Upper lobe of left lung (tissue), 6 donors: ENCODE results near the gene HK1. TPM values are rescaled to one million over a fixed set of nuclear protein-coding genes. Genes with fewer than 3 reads are reported as not detected.

ENCODE experiments used
- ATAC-seq, 2 donors: fragments of 200-7000 bp; cut with Tn5 transposase; one replicate each; pipeline ENCODE4 v1.9.1; 2022; ENCODE audit warnings: mild to moderate bottlenecking in 2 of 2, moderate library complexity in 2 of 2; ENCODE audit not compliant: low FRiP score in 2 of 2
- DNase-seq, 2 donors: peaks; one replicate each; pipeline ENCODE4 v3.0.0-alpha.2; 2019 to 2020
- H3K27ac ChIP-seq, 4 donors: fragments of 200-600 bp; sonication (generic); one replicate each; pipeline ENCODE4 v1.5.1; 2016 to 2019
- H3K27me3 ChIP-seq, 4 donors: fragments of 200-600 bp; sonication (generic); one replicate each; pipeline ENCODE4 v1.5.1; 2017 to 2019
- H3K36me3 ChIP-seq, 4 donors: fragments of 200-600 bp; sonication (generic); one replicate each; pipeline ENCODE4 v1.5.1; 2016 to 2019
- H3K4me1 ChIP-seq, 4 donors: fragments of 200-600 bp; sonication (generic); one replicate each; pipeline ENCODE4 v1.5.1; 2018 to 2019
- H3K4me3 ChIP-seq, 4 donors: fragments of 200-600 bp; sonication (generic); one replicate each; pipeline ENCODE4 v1.5.1; 2017 to 2019; ENCODE audit warnings: mild to moderate bottlenecking in 2 of 4, moderate library complexity in 1 of 4
- H3K9me3 ChIP-seq, 4 donors: fragments of 200-600 bp; sonication (generic); one replicate each; pipeline ENCODE4 v1.5.1; 2018 to 2019
- EP300 ChIP-seq, 4 donors: sonication (generic); formaldehyde crosslinking; IDR thresholded peaks; one replicate each; pipeline ENCODE4 v1.5.1; 2017; ENCODE audit warnings: antibody characterized with exemption in 4 of 4, control low read depth in 2 of 4
- POLR2A ChIP-seq, 4 donors: fragments of 450-650 bp; IDR thresholded peaks; one replicate each; pipeline ENCODE4 v1.5.1; 2016 to 2017; ENCODE audit warnings: antibody characterized with exemption in 4 of 4, mild to moderate bottlenecking in 2 of 4
- POLR2AphosphoS5 ChIP-seq, 2 donors: sonication (generic); formaldehyde crosslinking; IDR thresholded peaks; one replicate each; pipeline ENCODE4 v1.5.1; 2017; ENCODE audit warnings: antibody characterized with exemption in 2 of 2
- WGBS, 2 donors: methylation state at CpG; one replicate each; pipeline ENCODE4 v1.1.5; 2017 to 2018; 5-methylcytosine and 5-hydroxymethylcytosine counted together
- total RNA-seq, 6 donors: library from RNA; depleted of rRNA in 4 of 6; stranded (reverse); fragments of >200 nt in 4 of 6; gene quantifications; one replicate each; pipeline versions ENCODE4 v1.1.0 to v1.2.1, GENCODE V29; 2016 to 2021
- TF ChIP-seq, protein P1 (sequence below), 6 experiments: fragments of 450-650 bp in 4 of 6; fragments of 200-600 bp in 2 of 6; sonication (generic) in 2 of 6; IDR thresholded peaks; one replicate each; pipeline ENCODE4 v1.5.1; 2016 to 2019; ENCODE audit warnings: antibody characterized with exemption in 6 of 6
- donor health status: DM: no; HTN: no; CAD: no; lungs with moderate emphysema.
- donor health status: DM: no; HTN: yes; CAD: no; lungs with severe emphysema.

Gene HK1
- total RNA-seq, 6 donors from 2014 or later = 60.8 to 98.5 (median 88.9) TPM

DNA sequence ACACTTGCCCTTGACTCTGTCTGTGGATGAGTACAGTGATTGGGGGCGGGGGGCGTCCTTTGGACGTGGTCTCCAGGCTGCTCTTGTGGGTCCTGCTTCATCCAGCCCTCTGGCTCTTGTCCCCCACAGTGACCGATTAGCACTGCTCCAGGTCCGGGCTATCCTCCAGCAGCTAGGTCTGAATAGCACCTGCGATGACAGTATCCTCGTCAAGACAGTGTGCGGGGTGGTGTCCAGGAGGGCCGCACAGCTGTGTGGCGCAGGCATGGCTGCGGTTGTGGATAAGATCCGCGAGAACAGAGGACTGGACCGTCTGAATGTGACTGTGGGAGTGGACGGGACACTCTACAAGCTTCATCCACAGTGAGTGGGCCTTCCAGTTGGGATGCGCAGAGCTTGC is 120.2 kb downstream of the HK1 start:
- no peak overlapping the region for H3K4me3 ChIP-seq
- H3K4me1 ChIP-seq = no peaks in the 10 kb centered on the region
- H3K9me3 ChIP-seq = no peaks in the 10 kb centered on the region
- WGBS, 2 donors = 92 to 96% methylated on average over 15 to 16 of the region's 16 CpGs
- TF ChIP-seq EP300 (IDR thresholded peaks at IDR 0.05) (no peak), POLR2A (IDR thresholded peaks at IDR 0.05) (no peak), POLR2AphosphoS5 (IDR thresholded peaks at IDR 0.05) (no peak)
- TF ChIP-seq, protein P1, sequence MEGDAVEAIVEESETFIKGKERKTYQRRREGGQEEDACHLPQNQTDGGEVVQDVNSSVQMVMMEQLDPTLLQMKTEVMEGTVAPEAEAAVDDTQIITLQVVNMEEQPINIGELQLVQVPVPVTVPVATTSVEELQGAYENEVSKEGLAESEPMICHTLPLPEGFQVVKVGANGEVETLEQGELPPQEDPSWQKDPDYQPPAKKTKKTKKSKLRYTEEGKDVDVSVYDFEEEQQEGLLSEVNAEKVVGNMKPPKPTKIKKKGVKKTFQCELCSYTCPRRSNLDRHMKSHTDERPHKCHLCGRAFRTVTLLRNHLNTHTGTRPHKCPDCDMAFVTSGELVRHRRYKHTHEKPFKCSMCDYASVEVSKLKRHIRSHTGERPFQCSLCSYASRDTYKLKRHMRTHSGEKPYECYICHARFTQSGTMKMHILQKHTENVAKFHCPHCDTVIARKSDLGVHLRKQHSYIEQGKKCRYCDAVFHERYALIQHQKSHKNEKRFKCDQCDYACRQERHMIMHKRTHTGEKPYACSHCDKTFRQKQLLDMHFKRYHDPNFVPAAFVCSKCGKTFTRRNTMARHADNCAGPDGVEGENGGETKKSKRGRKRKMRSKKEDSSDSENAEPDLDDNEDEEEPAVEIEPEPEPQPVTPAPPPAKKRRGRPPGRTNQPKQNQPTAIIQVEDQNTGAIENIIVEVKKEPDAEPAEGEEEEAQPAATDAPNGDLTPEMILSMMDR (IDR thresholded peaks at IDR 0.05) = no peak
- peak overlapping the region in 2 of 4 donors; percentile 4 to 24 for H3K27ac ChIP-seq
- no peaks in the 10 kb centered on the region for H3K27me3 ChIP-seq
- H3K36me3 ChIP-seq = peaks cover 12 to 98% (median 61%) of the 10 kb centered on the region in 4 donors
- DNase-seq = no peak
- no peak for ATAC-seq

DNA sequence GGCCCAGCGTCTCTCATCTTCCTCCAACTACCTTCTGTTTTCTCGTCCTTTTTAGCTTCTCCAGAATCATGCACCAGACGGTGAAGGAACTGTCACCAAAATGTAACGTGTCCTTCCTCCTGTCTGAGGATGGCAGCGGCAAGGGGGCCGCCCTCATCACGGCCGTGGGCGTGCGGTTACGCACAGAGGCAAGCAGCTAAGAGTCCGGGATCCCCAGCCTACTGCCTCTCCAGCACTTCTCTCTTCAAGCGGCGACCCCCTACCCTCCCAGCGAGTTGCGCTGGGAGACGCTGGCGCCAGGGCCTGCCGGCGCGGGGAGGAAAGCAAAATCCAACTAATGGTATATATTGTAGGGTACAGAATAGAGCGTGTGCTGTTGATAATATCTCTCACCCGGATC is 122.6 kb downstream of the HK1 start:
- peak in 1 of 2 donors; percentile 78 for DNase-seq

DNA sequence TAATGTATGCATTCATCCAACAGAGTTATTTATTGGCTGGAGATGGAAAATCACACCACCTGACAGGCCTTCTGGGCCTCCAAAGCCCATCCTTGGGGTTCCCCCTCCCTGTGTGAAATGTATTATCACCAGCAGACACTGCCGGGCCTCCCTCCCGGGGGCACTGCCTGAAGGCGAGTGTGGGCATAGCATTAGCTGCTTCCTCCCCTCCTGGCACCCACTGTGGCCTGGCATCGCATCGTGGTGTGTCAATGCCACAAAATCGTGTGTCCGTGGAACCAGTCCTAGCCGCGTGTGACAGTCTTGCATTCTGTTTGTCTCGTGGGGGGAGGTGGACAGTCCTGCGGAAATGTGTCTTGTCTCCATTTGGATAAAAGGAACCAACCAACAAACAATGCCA is 123.1 kb downstream of the HK1 start:
- Histone ChIP-seq H3K4me3 (no peak overlapping the region), H3K36me3 (peaks cover 8 to 72% (median 43%) of the 10 kb centered on the region in 4 donors), H3K27me3 (no peaks in the 10 kb centered on the region), H3K27ac (no peak overlapping the region), H3K9me3 (no peaks in the 10 kb centered on the region), H3K4me1 (peaks cover under 1 to 6% (median 3%) of the 10 kb centered on the region in 4 donors)
- no peak for ATAC-seq
- no peak for DNase-seq
- 77 to 100% methylated on average over 2 to 11 of the region's 11 CpGs for WGBS, 2 donors
- TF ChIP-seq EP300 (IDR thresholded peaks at IDR 0.05) = no peak
- no peak for TF ChIP-seq POLR2AphosphoS5 (IDR thresholded peaks at IDR 0.05)
- TF ChIP-seq POLR2A (IDR thresholded peaks at IDR 0.05) = no peak
- TF ChIP-seq, protein P1 (IDR thresholded peaks at IDR 0.05) = no peak

More for the DNA sequence above, 122.6 kb downstream of the HK1 start:
- peaks cover 0 to 1% (median under 1%) of the 10 kb centered on the region in 4 donors for H3K4me1 ChIP-seq
- H3K27ac ChIP-seq = no peak overlapping the region
- H3K36me3 ChIP-seq = peaks cover 8 to 77% (median 44%) of the 10 kb centered on the region in 4 donors
- H3K9me3 ChIP-seq = no peaks in the 10 kb centered on the region
- H3K27me3 ChIP-seq = no peaks in the 10 kb centered on the region
- no peak for ATAC-seq
- TF ChIP-seq EP300 (IDR thresholded peaks at IDR 0.05) = no peak
- no peak for TF ChIP-seq POLR2AphosphoS5 (IDR thresholded peaks at IDR 0.05)
- TF ChIP-seq, protein P1 (IDR thresholded peaks at IDR 0.05) = no peak
- no peak for TF ChIP-seq POLR2A (IDR thresholded peaks at IDR 0.05)
- WGBS, 2 donors = 93 to 97% methylated on average over 23 of the region's 23 CpGs
- H3K4me3 ChIP-seq = no peak overlapping the region

DNA sequence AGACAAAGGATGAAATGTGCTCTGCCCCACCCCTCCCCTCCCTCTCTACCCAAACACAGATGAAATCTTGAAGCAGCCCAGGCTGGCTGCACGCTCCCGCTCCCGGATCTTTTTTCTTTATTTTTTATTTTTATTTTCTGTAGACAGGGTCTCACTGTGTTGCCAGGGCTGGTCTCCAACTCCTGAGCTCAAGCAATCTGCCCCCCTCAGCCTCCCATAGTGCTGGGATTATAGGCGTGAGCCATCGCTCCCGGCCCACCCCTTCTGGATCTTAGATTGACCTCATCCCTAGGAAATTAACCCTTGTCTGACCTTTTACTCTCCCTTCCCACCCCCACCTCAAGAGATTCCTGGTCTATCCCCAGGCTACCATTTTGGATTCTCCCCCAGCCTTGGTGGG is 124.1 kb downstream of the HK1 start:
- Histone ChIP-seq H3K27ac (no peak overlapping the region), H3K9me3 (no peaks in the 10 kb centered on the region), H3K4me3 (no peak overlapping the region), H3K4me1 (peaks cover 9 to 16% (median 13%) of the 10 kb centered on the region in 4 donors), H3K27me3 (no peaks in the 10 kb centered on the region), H3K36me3 (peaks cover 8 to 62% (median 38%) of the 10 kb centered on the region in 4 donors)
- no peak for TF ChIP-seq POLR2AphosphoS5 (IDR thresholded peaks at IDR 0.05)
- no peak for TF ChIP-seq POLR2A (IDR thresholded peaks at IDR 0.05)
- no peak for TF ChIP-seq EP300 (IDR thresholded peaks at IDR 0.05)
- TF ChIP-seq, protein P1 (IDR thresholded peaks at IDR 0.05) = no peak
- WGBS, 2 donors = 68 to 79% methylated on average over 6 of the region's 6 CpGs
- DNase-seq (no peak), ATAC-seq (no peak)

DNA sequence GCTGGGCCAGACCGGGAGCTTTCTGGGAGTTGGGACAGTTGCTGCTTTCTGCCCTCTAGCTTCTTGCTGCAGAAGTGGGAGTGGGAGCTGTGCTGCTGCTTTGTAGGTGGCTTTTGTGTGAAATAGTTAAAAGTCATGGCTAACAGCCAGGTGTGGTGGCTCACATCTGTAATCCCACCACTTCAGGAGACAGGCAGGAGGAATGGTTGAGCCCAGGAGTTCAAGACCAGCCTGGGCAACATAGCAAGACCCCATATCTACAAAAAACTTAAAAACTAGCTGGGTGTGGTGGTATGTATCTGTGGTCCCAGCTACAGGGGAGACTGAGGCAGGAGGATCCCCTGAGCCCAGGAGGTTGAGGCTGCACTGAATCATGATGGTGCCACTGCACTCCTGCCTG is 124.8 kb downstream of the HK1 start:
- TF ChIP-seq POLR2AphosphoS5 (IDR thresholded peaks at IDR 0.05) = no peak
- no peak for TF ChIP-seq EP300 (IDR thresholded peaks at IDR 0.05)
- TF ChIP-seq, protein P1 (IDR thresholded peaks at IDR 0.05) = no peak
- no peak for TF ChIP-seq POLR2A (IDR thresholded peaks at IDR 0.05)
- H3K9me3 ChIP-seq = no peaks in the 10 kb centered on the region
- H3K4me1 ChIP-seq = peaks cover 15 to 23% (median 19%) of the 10 kb centered on the region in 4 donors
- DNase-seq = no peak
- no peaks in the 10 kb centered on the region for H3K27me3 ChIP-seq
- no peak overlapping the region for H3K4me3 ChIP-seq
- peaks cover 8 to 56% (median 37%) of the 10 kb centered on the region in 4 donors for H3K36me3 ChIP-seq
- no peak overlapping the region for H3K27ac ChIP-seq
- ATAC-seq = no peak
- 60 to 90% methylated on average over 1 of the region's 1 CpG for WGBS, 2 donors
